Testis (tissue), 2 donors: Measurements from ENCODE around the gene TRAF7.

ENCODE experiments used
- CTCF ChIP-seq, 3 experiments: fragments of 450-650 bp in 2 of 3; fragments of 200-600 bp in 1 of 3; sonication (generic) in 1 of 3; IDR thresholded peaks; one replicate each; pipeline ENCODE4 v1.5.1; 2016 to 2019; ENCODE audit warnings: antibody characterized with exemption in 3 of 3, mild to moderate bottlenecking in 2 of 3, moderate library complexity in 1 of 3
- POLR2A ChIP-seq: fragments of 450-650 bp; IDR thresholded peaks from one replicate; pipeline ENCODE4 v1.6.1; 2017; ENCODE audit warnings: antibody characterized with exemption, mild to moderate bottlenecking, moderate library complexity

GRCh38 chr16:2205967-2206313 lies 50.4 kb downstream of the TRAF7 start:
- TF ChIP-seq CTCF (IDR thresholded peaks at IDR 0.05) (no peak), POLR2A (no peak)
